Endothelial cell of umbilical vein (primary cell): Measurements from ENCODE around the gene KLRG1.

Experiments
- CTCF ChIP-seq, 2 donors: IDR thresholded peaks; 1 replicate in 1 of 2; 2 replicates in 1 of 2; pipeline ENCODE4 v1.5.1; 2011; ENCODE audit warnings: low read length in 2 of 2, mild to moderate bottlenecking in 2 of 2, moderate library complexity in 2 of 2, control low read depth in 1 of 2, inconsistent platforms in 1 of 2, low read depth in 1 of 2; ENCODE audit not compliant: insufficient read depth in 1 of 2; ENCODE audit errors: extremely low read depth in 1 of 2
- EZH2 ChIP-seq: IDR thresholded peaks from 2 replicates; pipeline ENCODE4 v1.6.1; 2012; ENCODE audit warnings: borderline replicate concordance, low read depth, mild to moderate bottlenecking, moderate library complexity, low read length, inconsistent platforms; ENCODE audit not compliant: severe bottlenecking
- GATA2 ChIP-seq: IDR thresholded peaks from 2 replicates; pipeline ENCODE4 v1.7.0; 2011; ENCODE audit warnings: low read depth, mild to moderate bottlenecking, moderate library complexity, mixed read lengths, low read length; ENCODE audit not compliant: insufficient read length, insufficient read depth
- POLR2A ChIP-seq: IDR thresholded peaks from 2 replicates; pipeline ENCODE4 v1.6.1; 2012; ENCODE audit warnings: low read depth, mild to moderate bottlenecking, control low read depth, low read length
- POLR2AphosphoS5 ChIP-seq: IDR thresholded peaks from 2 replicates; pipeline ENCODE4 v1.6.1; 2012; ENCODE audit warnings: low read depth, mild to moderate bottlenecking, control low read depth, low read length, moderate library complexity; ENCODE audit not compliant: insufficient read depth

- no peak for TF ChIP-seq CTCF (IDR thresholded peaks at IDR 0.05; ENCODE audit: extremely low read depth in 1 of 2, insufficient read depth in 1 of 2, low read depth in 1 of 2, low read length in 2 of 2)
- no peak for TF ChIP-seq EZH2
- no peak for TF ChIP-seq POLR2A
- TF ChIP-seq GATA2, result no peak
- no peak for TF ChIP-seq POLR2AphosphoS5
These were observed 11.9 kb downstream of the KLRG1 start for GRCh38 chr12:9001233-9001632.
